HepG2 (cell line): ENCODE measurements around the gene ERLEC1.

Source experiments
- BCLAF1 ChIP-seq: fragments of 450-650 bp; IDR thresholded peaks from 2 replicates; pipeline ENCODE4 v1.6.1; 2017; ENCODE audit warnings: mild to moderate bottlenecking
- CTCF ChIP-seq: sonication (generic); formaldehyde crosslinking; IDR thresholded peaks from 2 replicates; pipeline ENCODE4 v1.5.0; 2020; ENCODE audit warnings: mild to moderate bottlenecking, missing genetic modification reagents, moderate library complexity
- DPF2 ChIP-seq: sonication (generic); formaldehyde crosslinking; IDR thresholded peaks from 2 replicates; pipeline ENCODE4 v1.4.0; 2020; ENCODE audit warnings: mild to moderate bottlenecking, low read depth, missing genetic modification reagents, borderline replicate concordance
- FOXM1 ChIP-seq: sonication (generic); formaldehyde crosslinking; IDR thresholded peaks from 2 replicates; pipeline ENCODE4 v1.5.0; 2020; ENCODE audit warnings: missing genetic modification reagents
- GABPB1 ChIP-seq: IDR thresholded peaks from 2 replicates; pipeline ENCODE4 v1.6.1; 2016; ENCODE audit warnings: mild to moderate bottlenecking, missing genetic modification reagents, moderate library complexity, missing compliant biosample characterization
- TAF1 ChIP-seq: sonication (generic); formaldehyde crosslinking; IDR thresholded peaks from 2 replicates; pipeline ENCODE4 v1.4.0; 2020; ENCODE audit warnings: missing genetic modification reagents
- ZNF501 ChIP-seq: sonication (generic); formaldehyde crosslinking; IDR thresholded peaks from 2 replicates; pipeline ENCODE4 v1.5.1; 2020; ENCODE audit warnings: mild to moderate bottlenecking, moderate library complexity, missing genetic modification reagents

GRCh38 chr2:53793821-53794220 is 7.0 kb downstream of the ERLEC1 start:
- no peak for TF ChIP-seq TAF1
- TF ChIP-seq CTCF (CRISPR knock-in tag): no peak
- no peak for TF ChIP-seq DPF2 (CRISPR knock-in tag)
- no peak for TF ChIP-seq GABPB1
- TF ChIP-seq BCLAF1: no peak
- no peak for TF ChIP-seq FOXM1 (CRISPR knock-in tag)
- no peak for TF ChIP-seq ZNF501 (CRISPR knock-in tag)
